ENCODE measurements around the gene HSP90AB1. TPM values are rescaled to one million over a fixed set of nuclear protein-coding genes. Genes with fewer than 3 reads are reported as not detected.

HSP90AB1 gene
- total and polyA plus RNA-seq, 2 of the 8 experiments (the other 6 are each of a cell fraction or from before 2014, with no cell fraction given), result 1,564 to 2,297 TPM

- TF ChIP-seq CHD7 (IDR thresholded peaks at IDR 0.05; ENCODE audit: insufficient replicate concordance, low read length), result no peak
- no peak for TF ChIP-seq SP1 (IDR thresholded peaks at IDR 0.05; ENCODE audit: low read depth, low read length)
- no peak for TF ChIP-seq KDM4A (IDR thresholded peaks at IDR 0.05; ENCODE audit: low read depth, low read length, severe bottlenecking)
- TF ChIP-seq HDAC6 (IDR thresholded peaks at IDR 0.05; ENCODE audit: low read depth, low read length), result no peak
- no peak for TF ChIP-seq GABPA (IDR thresholded peaks at IDR 0.05; ENCODE audit: borderline replicate concordance, insufficient read depth, low read length)
- no peak for TF ChIP-seq ZNF274 (IDR thresholded peaks at IDR 0.05; ENCODE audit: borderline replicate concordance, extremely low read depth, low read length)
- no peak for TF ChIP-seq POLR2AphosphoS5 (IDR thresholded peaks at IDR 0.05; ENCODE audit: low read depth, low read length)
- TF ChIP-seq SIRT6 (IDR thresholded peaks at IDR 0.05; ENCODE audit: low read length), result no peak
- no peak for TF ChIP-seq TBP (IDR thresholded peaks at IDR 0.05; ENCODE audit: low read depth, low read length)
- no peak for TF ChIP-seq RAD21 (IDR thresholded peaks at IDR 0.05 in 1 of 2, conservative IDR thresholded peaks at IDR 0.05 in 1 of 2; ENCODE audit: low read depth in 2 of 2, low read length in 2 of 2)
- no peak for TF ChIP-seq FOSL1 (IDR thresholded peaks at IDR 0.05; ENCODE audit: insufficient read depth, low read depth, low read length)
Measured at GRCh38 chr6:44230034-44230675, 16.7 kb upstream of the HSP90AB1 start (continued).
